IMR-90 (cell line): ENCODE data around the gene PTGER2. TPM values are rescaled to one million over a fixed set of nuclear protein-coding genes. Genes with fewer than 3 reads are reported as not detected.

Experiments used
- ATAC-seq: fragments of 200-7000 bp; cut with Tn5 transposase; 2 replicates; pipeline ENCODE4 v1.9.1; 2020; ENCODE audit warnings: low read depth, mild to moderate bottlenecking, moderate library complexity
- BruUV-seq: library from RNA; stranded (reverse); fragments of 400-500 nt; replicated peaks from 2 replicates; lab custom pipeline; 2021; lab: Mats Ljungman, UMichigan
- CTCF ChIA-PET: fragments of 300-600 bp; formaldehyde crosslinking; extraction: SDS; loops from one replicate; lab custom pipeline; 2021; ENCODE audit warnings: antibody characterized with exemption; lab: Yijun Ruan, JAX
- POLR2A ChIA-PET: fragments of 300-600 bp; sonication (Branson Sonifier 250); formaldehyde crosslinking; loops from one replicate; lab custom pipeline; 2022; ENCODE audit warnings: antibody characterized with exemption; ENCODE audit not compliant: unreplicated experiment; lab: Charles Lee
- DNase-seq: peaks from one replicate; pipeline ENCODE4 v3.0.0; 2013
- H2AFZ ChIP-seq: replicated peaks from 2 replicates; pipeline ENCODE3; 2013; ENCODE audit warnings: low read length, mild to moderate bottlenecking; ENCODE audit not compliant: poor library complexity
- H2AK5ac ChIP-seq: 2 replicates; pipeline ENCODE4 v1.6.1; 2013; ENCODE audit warnings: low read depth, low read length, inconsistent platforms
- H2AK9ac ChIP-seq: replicated peaks from 2 replicates; pipeline ENCODE3; 2013; ENCODE audit warnings: mild to moderate bottlenecking, low read depth, low read length, moderate library complexity; ENCODE audit not compliant: poor library complexity
- H2BK120ac ChIP-seq: 2 replicates; pipeline ENCODE4 v1.6.1; 2013; ENCODE audit warnings: low read depth, low read length, inconsistent platforms
- H2BK15ac ChIP-seq: 3 replicates; pipeline ENCODE4 v1.6.1; 2013; ENCODE audit warnings: low read depth, low read length, inconsistent platforms
- H2BK20ac ChIP-seq: 2 replicates; pipeline ENCODE4 v1.6.1; 2013; ENCODE audit warnings: low read depth, mild to moderate bottlenecking, inconsistent platforms, low read length, moderate library complexity
- H2BK5ac ChIP-seq: 2 replicates; pipeline ENCODE4 v1.6.1; 2013; ENCODE audit warnings: mild to moderate bottlenecking, low read depth, low read length, inconsistent platforms; ENCODE audit not compliant: poor library complexity, severe bottlenecking
- H3K14ac ChIP-seq: replicated peaks from 2 replicates; pipeline ENCODE4 v1.6.1; 2013; ENCODE audit warnings: low read depth, low read length, inconsistent platforms
- H3K18ac ChIP-seq: 2 replicates; pipeline ENCODE4 v1.6.1; 2013; ENCODE audit warnings: low read depth, low read length, control low read depth
- H3K23ac ChIP-seq: 2 replicates; pipeline ENCODE4 v1.6.1; 2013; ENCODE audit warnings: low read depth, low read length, inconsistent platforms
- H3K27ac ChIP-seq: 2 replicates; pipeline ENCODE4 v1.5.1; 2013; ENCODE audit warnings: mild to moderate bottlenecking, control low read depth, low read length; ENCODE audit not compliant: insufficient read depth
- H3K27me3 ChIP-seq: 2 replicates; pipeline ENCODE4 v1.6.1; 2013; ENCODE audit warnings: low read length; ENCODE audit not compliant: control insufficient read depth, insufficient read depth
- H3K36me3 ChIP-seq: 2 replicates; pipeline ENCODE4 v1.6.1; 2013; ENCODE audit warnings: low read length, mixed read lengths; ENCODE audit not compliant: control insufficient read depth, insufficient read depth
- H3K4ac ChIP-seq: 2 replicates; pipeline ENCODE4 v1.6.1; 2013; ENCODE audit warnings: low read depth, low read length, inconsistent platforms
- H3K4me1 ChIP-seq: 2 replicates; pipeline ENCODE4 v1.6.1; 2013; ENCODE audit warnings: low read length, mixed read lengths; ENCODE audit not compliant: control insufficient read depth, insufficient read depth
- H3K4me2 ChIP-seq: 2 replicates; pipeline ENCODE4 v1.6.1; 2013; ENCODE audit warnings: low read depth, mild to moderate bottlenecking, control low read depth, low read length, moderate library complexity
- H3K4me3 ChIP-seq: 2 replicates; pipeline ENCODE4 v1.5.1; 2013; ENCODE audit warnings: low read depth, mild to moderate bottlenecking, control low read depth, low read length, moderate library complexity; ENCODE audit not compliant: insufficient read depth
- H3K56ac ChIP-seq: 2 replicates; pipeline ENCODE4 v1.6.1; 2013; ENCODE audit warnings: low read length, inconsistent platforms; ENCODE audit not compliant: insufficient read depth; ENCODE audit errors: extremely low read depth
- H3K79me1 ChIP-seq, 2 experiments: 2 replicates each; pipeline ENCODE4 v1.6.1; 2013; ENCODE audit warnings: low read length in 2 of 2, inconsistent platforms in 1 of 2, low read depth in 1 of 2
- H3K9ac ChIP-seq: 2 replicates; pipeline ENCODE4 v1.6.1; 2013; ENCODE audit warnings: low read depth, low read length, control low read depth
- H3K9me1 ChIP-seq: 2 replicates; pipeline ENCODE4 v1.6.1; 2013; ENCODE audit warnings: low read length, inconsistent platforms; ENCODE audit not compliant: insufficient read depth
- H3K9me3 ChIP-seq: 2 replicates; pipeline ENCODE4 v1.6.1; 2013; ENCODE audit warnings: low read length; ENCODE audit not compliant: control insufficient read depth, insufficient read depth
- H4K20me1 ChIP-seq: 2 replicates; pipeline ENCODE4 v1.6.1; 2013; ENCODE audit warnings: low read length, inconsistent platforms; ENCODE audit not compliant: insufficient read depth
- H4K5ac ChIP-seq: 2 replicates; pipeline ENCODE4 v1.6.1; 2013; ENCODE audit warnings: mild to moderate bottlenecking, low read depth, low read length, control low read depth
- H4K8ac ChIP-seq, 2 experiments: 2 replicates each; pipeline ENCODE4 v1.6.1; 2013; ENCODE audit warnings: low read depth in 2 of 2, low read length in 2 of 2, control low read depth in 1 of 2, inconsistent platforms in 1 of 2
- H4K91ac ChIP-seq: 2 replicates; pipeline ENCODE4 v1.6.1; 2013; ENCODE audit warnings: low read depth, low read length, inconsistent platforms; ENCODE audit not compliant: insufficient read depth
- CHD1 ChIP-seq: IDR thresholded peaks from 2 replicates; pipeline ENCODE4 v1.6.1; 2012; ENCODE audit warnings: low read depth, low read length, improper control_type of control experiment
- FOS ChIP-seq: fragments of 150-350 bp; IDR thresholded peaks from 2 replicates; pipeline ENCODE4 v1.6.1; 2016; ENCODE audit warnings: low read depth, low read length
- MAZ ChIP-seq: IDR thresholded peaks from 2 replicates; pipeline ENCODE4 v1.6.1; 2012; ENCODE audit warnings: low read depth, mild to moderate bottlenecking, low read length, improper control_type of control experiment, moderate library complexity, borderline replicate concordance
- MXI1 ChIP-seq: IDR thresholded peaks from 2 replicates; pipeline ENCODE4 v1.6.1; 2012; ENCODE audit warnings: low read depth, mild to moderate bottlenecking, low read length, moderate library complexity, borderline replicate concordance
- RAD21 ChIP-seq: IDR thresholded peaks from 2 replicates; pipeline ENCODE4 v1.6.1; 2012; ENCODE audit warnings: low read length, improper control_type of control experiment
- RCOR1 ChIP-seq: IDR thresholded peaks from 2 replicates; pipeline ENCODE4 v1.6.1; 2012; ENCODE audit warnings: mild to moderate bottlenecking, low read length, improper control_type of control experiment; ENCODE audit not compliant: insufficient replicate concordance
- SMC3 ChIP-seq: fragments of 150-350 bp; IDR thresholded peaks from 2 replicates; pipeline ENCODE4 v1.6.1; 2016; ENCODE audit warnings: low read depth, mild to moderate bottlenecking, antibody characterized with exemption, low read length, moderate library complexity
- WGBS, 2 experiments: methylation state at CpG; one replicate each; pipeline versions ENCODE4 v1.1.5 to v1.1.7; 2013; ENCODE audit warnings: missing lambda C conversion rate in 2 of 2; ENCODE audit not compliant: insufficient read length in 1 of 2; ENCODE audit errors: extremely low coverage in 2 of 2; 5-methylcytosine and 5-hydroxymethylcytosine counted together
- dilution Hi-C: fragments of 300-500 bp; cut with HindIII; formaldehyde crosslinking; loops from one replicate; pipeline ENCODE4 v1.14.3; 2018; ENCODE audit warnings: low sequenced_read_pairs; ENCODE audit not compliant: unreplicated experiment
- in situ Hi-C: fragments of 300-500 bp; cut with MboI; formaldehyde crosslinking; loops from 3 replicates; pipeline ENCODE4 v1.14.3; 2019; ENCODE audit warnings: low sequenced_read_pairs, inconsistent platforms, mixed read lengths
- intact Hi-C: fragments of 100-400 bp; cut with micrococcal nuclease; formaldehyde crosslinking; loops from 2 replicates; pipeline ENCODE4 v1.10.0; 2022
- polyA plus RNA-seq, 3 experiments: library from polyadenylated mRNA; depleted of rRNA; stranded (reverse); fragments of >200 nt; gene quantifications; 2 replicates each; pipeline ENCODE4 v1.2.3, GENCODE V29; 2012; ENCODE audit warnings: low replicate concordance in 1 of 3
- total RNA-seq: library from RNA; depleted of rRNA; stranded (reverse); fragments of >200 nt; gene quantifications from 2 replicates; pipeline ENCODE4 v1.2.3, GENCODE V29; 2012
- TF ChIP-seq, protein P1 (sequence below): fragments of 150-350 bp; IDR thresholded peaks from 2 replicates; pipeline ENCODE4 v1.6.1; 2017; ENCODE audit warnings: mild to moderate bottlenecking, antibody characterized with exemption, low read length, low read depth

PTGER2 gene
- total and polyA plus RNA-seq, 2 of the 4 experiments (the other 2 are of a cell fraction) = 24.7 to 58.5 TPM

DNA sequence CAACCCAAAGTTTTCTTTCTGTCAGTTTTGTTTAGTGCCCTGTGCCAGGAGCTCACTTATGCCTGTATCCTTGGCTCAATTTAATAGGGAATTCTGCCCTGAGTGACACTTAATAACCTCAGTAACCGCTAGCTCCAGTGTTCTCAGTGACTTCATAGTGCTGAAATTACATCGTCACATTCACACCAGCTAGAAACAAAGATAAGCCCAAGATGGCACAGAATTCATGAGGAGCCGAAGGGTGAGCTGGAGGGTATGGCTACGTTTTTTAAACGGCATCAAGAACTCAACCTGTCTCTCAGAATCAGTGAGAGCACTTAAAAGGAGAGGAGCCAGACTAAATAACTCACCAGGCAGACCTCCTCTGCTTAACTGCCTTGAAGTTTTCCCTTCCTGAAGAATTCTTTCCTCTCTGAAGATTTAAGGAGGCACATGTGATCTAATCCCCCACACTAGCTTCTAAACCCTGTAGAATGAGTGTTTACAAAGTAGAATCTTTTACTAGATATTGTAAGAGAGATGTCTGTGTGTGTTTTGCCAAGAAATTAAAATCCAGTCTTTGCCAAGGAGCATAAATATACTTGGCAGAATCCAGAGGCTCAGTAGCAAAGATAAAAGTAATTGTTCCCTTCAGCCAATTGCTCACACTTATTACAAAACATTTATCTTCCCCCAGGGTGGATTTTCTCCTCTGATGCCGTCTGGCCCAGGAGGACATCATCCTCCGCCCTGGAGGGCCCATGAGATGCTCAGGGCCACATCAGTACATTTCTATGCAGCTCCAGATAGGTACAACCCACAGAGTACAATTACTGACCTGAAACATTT, 37.3 kb downstream of the PTGER2 start:
- Histone ChIP-seq H2BK5ac (peak overlapping the region; percentile 92), H3K9me1 (peaks cover 24% of the 10 kb centered on the region), H2AK9ac (peak overlapping the region; percentile 42), H2BK120ac (peak overlapping the region; percentile 98), H2AFZ (peak overlapping the region; percentile 80), H3K18ac (peak overlapping the region; percentile 93), H3K4me3 (no peak overlapping the region), H3K4ac (peak overlapping the region; percentile 99), H3K36me3 (no peaks in the 10 kb centered on the region), H2BK20ac (peak overlapping the region; percentile 99), H4K91ac (peak overlapping the region; percentile 94), H4K8ac (peak overlapping the region; percentile 56 to 94), H4K5ac (peak overlapping the region; percentile 82), H3K27ac (peak overlapping the region; percentile 88), H3K27me3 (no peaks in the 10 kb centered on the region), H3K9ac (peak overlapping the region; percentile 47; the same call in 1 of the 2 replicates), H3K4me2 (peak overlapping the region; percentile 38), H4K20me1 (no peaks in the 10 kb centered on the region), H2AK5ac (peak overlapping the region; percentile 91), H3K56ac (peak overlapping the region; percentile 64), H3K79me1 (peaks cover 0 to 7% of the 10 kb centered on the region in 2 experiments; a peak in 1 of 4 replicates), H3K23ac (peak overlapping the region; percentile 93), H3K4me1 (peaks cover 28% of the 10 kb centered on the region), H3K9me3 (peaks cover 4% of the 10 kb centered on the region; the same call in 1 of the 2 replicates), H2BK15ac (peak overlapping the region; percentile 96), H3K14ac (peak overlapping the region; percentile 89)
- intact Hi-C loops (no loop called here), dilution Hi-C loops (no loop called here), in situ Hi-C loops (no loop called here)
- BruUV-seq = no TSS peak
- 0% methylated on average over 1 of the region's 7 CpGs; no CpG with 5 or more reads in 1 of the 2 experiments for WGBS, 2 experiments
- DNase-seq = peak; percentile 57
- POLR2A ChIA-PET = no interaction called here
- CTCF ChIA-PET = no interaction called here
- TF ChIP-seq, protein P1, sequence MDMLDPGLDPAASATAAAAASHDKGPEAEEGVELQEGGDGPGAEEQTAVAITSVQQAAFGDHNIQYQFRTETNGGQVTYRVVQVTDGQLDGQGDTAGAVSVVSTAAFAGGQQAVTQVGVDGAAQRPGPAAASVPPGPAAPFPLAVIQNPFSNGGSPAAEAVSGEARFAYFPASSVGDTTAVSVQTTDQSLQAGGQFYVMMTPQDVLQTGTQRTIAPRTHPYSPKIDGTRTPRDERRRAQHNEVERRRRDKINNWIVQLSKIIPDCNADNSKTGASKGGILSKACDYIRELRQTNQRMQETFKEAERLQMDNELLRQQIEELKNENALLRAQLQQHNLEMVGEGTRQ = no peak
- TF ChIP-seq RCOR1 (no peak), SMC3 (no peak), MAZ (no peak), FOS (no peak), RAD21 (no peak), MXI1 (no peak), CHD1 (no peak)
- ATAC-seq = peak; percentile 27
